Inflammatory macrophage treated with lipopolysaccharide for 1 hour (primary cell): ENCODE measurements around the gene SEPTIN10.
"Not testable (repeated sequence)": the region's sequence is repeated elsewhere in the genome, so short reads cannot be mapped to it uniquely, and the experiment has no call there.

Source experiments
- DNase-seq, 2 donors: peaks; one replicate each; pipeline ENCODE4 v3.0.0-alpha.2; 2020 to 2022

Gene SEPTIN10

DNA sequence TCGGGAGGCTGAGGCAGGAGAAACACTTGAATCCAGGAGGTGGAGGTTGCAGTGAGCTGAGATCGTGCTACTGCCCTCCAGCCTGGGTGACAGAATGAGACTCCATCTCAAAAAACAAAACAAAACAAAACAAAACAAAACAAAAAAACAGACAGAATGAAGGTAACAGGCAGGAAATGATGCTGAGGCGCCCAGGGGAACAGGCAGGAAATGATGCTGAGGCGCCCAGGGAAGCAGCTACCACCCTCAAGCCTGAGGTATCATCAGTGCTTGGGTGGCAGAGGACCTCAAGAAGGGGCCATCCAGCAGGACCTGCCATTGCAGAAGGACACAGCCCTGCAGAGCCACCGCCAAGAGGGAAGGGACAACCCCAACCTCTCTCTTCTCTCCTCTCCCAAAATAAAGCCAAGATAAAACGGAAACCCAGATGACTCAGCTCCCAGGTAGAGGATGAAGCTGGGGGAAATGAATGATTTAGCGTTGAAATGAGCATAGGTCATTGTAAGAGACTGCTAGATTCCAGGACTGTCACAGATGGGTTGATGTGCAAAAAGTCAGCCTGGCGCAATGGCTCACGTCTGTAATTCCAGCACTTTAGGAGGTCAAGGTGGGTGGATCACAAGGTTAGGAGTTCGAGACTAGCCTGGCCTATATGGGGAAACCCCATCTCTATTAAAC, 19.7 kb upstream of the SEPTIN10 start:
- no peak for DNase-seq

DNA sequence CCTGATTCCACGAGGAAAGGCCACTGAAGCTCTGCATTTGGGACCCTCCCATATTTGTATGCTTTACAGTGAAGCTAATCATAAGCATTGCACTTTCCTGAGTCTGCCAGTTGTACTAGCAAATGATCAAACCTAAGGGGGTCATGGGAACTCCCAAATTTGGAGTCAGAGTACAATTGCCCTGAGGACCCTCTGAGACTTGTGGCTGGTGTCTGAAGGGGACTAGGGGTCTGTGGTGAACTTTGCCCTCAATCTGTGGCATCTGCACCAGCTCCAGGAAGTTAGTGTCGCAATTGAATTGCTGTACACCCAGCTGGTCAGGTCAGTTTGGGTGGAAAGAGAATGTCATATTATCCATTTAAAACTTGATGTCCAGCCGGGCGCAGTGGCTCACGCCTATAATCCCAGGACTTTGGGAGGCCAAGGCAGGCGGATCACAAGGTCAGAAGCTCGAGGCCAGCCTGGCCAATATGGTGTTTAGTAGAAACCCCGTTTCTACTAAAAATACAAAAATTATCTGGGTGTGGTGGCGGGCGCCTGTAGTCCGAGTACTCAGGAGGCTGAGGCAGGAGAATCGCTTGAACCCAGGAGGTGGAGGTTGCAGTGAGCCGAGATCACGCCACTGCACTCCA, 18.5 kb upstream of the SEPTIN10 start:
- DNase-seq = no peak

DNA sequence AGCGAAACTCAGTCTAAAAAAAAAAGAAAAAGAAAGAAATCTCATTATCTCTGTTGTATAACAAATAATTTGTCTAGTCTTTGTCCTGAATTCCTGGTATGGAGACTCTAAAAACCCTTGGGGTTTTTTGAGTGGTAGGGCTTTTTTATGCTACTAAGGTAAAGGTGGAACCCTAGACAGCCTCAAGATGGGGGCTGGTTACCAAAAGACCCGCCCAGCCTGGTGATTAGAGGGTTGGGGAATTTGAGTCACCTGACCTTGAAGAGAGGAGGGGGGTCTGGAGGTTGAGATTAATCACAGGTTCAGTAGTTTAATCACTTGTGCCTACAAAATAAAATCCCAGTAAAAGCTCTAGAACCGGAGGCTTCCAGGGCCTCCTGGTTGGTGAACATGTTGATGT, 18.0 kb upstream of the SEPTIN10 start:
- DNase-seq = no peak

DNA sequence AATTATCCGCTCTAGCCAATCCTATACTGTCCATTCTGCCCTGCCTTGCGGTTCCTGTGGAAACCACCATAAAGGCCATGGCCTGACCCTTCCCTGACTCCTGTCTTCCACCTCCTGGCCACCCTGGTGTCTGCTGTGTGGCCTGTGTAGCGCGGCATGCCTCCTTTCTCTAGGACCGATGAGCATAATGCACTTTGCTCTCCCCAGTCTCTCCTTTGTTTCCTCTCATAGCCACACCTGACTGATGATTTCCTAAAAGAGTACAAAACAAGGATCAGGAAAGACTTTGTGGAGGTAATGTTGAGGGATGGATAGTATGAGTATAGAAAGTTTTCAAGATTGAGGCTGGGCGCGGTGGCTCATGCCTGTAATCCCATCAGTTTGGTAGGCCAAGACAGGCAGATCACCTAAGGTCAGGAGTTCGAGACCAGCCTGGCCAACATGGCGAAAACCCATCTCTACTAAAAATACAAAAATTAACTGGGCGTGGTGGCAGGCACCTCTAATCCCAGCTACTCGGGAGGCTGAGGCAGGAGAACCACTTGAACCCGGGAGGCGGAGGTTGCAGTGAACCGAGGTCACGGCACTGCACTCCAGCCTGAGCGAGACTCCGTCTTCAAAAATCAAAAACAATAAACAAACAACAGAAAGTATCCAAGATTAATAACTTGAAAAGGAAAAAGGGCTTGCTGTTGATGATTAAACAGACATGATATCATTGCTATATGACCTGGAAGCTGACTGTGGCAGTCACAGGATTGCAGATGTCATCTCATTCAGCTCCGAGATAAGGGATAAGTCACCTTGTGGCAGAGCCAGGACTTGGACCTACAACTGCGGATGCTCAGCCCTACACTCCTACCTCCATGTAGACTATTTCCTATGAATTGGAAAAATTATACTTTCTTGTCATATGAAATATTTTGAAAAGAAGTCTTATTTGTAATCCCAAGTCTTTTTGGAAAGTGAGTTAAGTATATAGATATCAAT, 17.0 kb upstream of the SEPTIN10 start:
- DNase-seq = no peak

DNA sequence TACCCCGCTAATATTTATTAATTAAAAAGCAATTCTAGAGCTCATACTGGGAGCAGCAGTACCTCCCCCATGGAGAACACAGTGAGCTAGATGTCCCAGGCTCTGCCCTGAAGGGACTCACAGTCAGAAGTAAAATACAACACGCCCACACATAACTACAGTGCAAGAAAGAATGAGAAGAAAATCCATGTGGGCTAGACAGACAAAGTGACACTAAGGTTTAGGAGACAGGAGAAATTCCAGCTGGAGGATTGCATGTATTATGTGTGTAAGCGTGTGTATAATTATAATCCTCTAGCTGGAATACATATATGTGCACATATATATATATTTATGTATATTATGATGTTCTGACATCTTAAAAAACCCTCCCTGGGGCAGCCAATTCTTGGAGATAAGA, 16.1 kb upstream of the SEPTIN10 start:
- DNase-seq = peak in 1 of 2 donors; percentile 29

DNA sequence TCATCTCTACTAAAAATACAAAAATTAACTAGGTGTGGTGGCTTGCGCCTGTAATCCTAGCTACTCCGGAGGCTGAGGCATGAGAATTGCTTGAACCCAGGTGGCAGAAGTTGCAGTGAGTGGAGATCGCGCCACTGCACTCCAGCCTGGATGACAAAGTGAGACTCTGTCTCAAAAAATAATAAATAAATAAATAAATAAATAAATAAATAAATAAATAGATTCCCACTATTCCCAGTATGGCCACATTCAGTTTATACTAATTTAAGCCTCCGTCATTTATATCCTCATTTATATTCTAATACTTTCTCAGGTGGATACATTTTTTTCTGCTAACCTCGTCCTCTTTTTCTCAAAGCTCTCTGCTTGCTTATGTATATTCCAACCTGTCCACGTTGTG, 14.6 kb upstream of the SEPTIN10 start:
- not testable (repeated sequence) for DNase-seq

DNA sequence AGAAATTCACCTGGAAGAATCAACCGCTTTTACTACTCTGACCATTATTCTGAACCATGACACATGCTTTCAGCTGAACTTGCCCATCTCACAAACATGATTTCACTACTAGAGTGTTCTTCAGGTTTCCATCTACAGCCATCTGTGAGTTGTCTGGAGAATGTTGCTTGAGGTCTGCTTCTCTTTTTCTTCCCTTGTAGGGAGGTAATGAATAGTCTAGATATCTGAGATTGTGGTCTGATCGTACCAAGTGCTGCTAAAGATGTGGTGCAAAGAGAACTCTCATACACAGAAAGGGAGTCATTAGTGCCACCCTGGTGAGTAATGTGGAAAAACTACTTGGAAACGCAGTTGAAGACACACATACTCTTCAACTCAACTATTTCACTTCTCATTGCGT, 10.6 kb upstream of the SEPTIN10 start:
- DNase-seq = no peak

DNA sequence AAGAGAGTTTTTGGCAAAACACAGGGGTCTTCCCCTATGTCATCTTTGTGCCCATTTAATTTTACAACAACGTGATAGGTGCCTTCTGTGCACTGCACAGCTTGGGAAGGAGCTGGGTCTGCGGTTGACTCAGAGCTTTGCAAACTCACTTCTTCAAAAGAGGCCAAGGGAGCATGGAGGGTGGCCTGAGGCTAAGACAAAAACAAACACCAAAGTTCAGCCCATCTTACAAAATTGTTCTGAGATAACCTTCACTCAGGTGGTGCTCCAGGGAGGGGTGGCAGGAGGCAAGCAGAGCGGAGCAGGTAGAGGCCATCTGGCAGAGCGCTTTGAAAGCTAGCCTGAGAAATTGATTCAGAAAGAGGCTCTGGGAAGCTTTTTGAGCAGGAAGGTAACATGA, 10.2 kb upstream of the SEPTIN10 start:
- no peak for DNase-seq

DNA sequence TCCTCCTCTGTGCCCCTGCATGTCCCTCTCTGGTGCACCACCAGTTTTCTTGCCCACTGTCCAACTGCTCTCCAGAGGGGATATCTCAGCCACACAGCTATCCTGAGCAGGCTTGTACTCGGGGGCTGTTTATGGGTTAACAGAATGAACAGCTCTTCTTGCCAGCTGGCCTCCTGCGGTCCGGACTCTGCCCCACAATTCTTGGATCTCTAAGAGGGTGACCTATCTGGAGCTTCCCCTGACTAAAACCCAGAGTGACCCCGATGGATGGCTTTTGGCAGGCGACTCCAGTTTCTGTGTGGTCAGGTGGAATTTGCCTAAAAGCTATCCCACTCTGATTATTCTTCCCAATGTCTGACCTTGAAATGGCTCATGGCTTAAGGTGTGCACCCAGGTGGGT, 9.5 kb upstream of the SEPTIN10 start:
- DNase-seq = no peak

DNA sequence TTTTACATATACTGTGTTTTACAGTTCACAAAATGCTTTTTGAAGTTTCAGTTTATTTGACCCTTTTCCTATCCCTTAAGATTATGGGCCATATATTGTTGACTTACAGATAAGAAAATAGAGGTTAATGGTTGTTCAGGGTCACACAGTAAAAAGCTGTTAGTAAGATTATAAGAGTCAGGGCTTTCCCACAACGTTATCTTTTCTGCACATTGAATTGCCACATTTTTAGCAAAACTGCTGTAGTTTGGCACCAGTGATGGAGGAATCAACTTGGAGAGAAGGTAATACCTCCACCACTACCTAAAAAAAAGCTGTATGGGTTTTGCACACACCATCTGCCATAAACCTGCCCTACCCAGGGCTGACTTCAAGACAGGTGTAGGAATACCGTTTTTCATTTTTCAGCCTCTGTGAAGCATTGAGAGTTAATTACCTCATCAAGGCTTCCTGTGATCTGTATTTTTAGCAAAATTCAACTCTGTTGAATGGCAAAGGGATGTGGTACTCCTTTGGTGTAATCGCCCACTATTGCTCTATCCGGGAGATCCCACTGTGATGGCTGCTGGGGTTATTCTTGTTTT, 5.4 kb upstream of the SEPTIN10 start:
- DNase-seq = no peak

DNA sequence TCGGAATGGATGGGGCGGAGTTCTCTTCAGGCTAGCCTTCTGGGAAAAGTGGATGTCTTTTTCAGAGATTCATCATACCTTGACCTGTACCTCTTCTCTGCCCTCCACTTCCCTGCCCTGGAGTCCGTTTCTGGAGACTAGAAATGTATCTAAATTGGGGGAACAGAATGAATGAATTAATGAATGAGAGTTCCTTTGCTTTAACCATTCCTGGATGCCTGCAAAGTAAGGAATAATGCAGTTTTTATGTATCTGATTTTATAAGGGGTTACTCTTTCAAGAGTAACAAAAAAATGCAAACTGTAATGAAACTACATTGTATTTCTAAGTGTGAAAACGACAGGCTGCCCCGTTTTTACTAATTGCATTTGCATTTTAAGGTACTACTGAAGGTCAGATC, 2.4 kb upstream of the SEPTIN10 start:
- no peak for DNase-seq

DNA sequence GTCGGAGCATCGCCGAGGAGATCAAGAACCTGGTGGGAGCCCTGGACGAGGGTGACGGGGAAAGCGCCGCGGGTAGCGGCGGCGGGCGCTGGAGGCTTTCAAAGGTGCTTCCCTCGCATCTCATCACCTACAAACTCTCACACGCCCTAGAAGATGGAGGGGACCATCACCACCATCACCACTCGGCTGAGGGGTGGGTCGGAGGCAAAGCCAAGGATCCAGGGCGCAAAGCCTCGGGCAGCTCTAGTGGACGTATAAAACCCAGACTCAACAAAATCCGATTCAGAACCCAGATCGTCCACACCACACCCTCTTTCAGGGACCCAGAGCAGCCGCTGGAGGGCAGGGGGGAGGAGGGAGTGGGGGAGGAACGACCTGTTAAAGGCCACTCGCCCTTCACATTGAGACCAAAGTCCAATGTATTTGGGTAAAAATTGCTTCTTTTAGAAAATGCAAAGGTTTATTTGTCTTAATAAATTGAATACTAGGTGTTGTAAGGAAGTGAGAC, 1.9 kb upstream of the SEPTIN10 start:
- DNase-seq = no peak

DNA sequence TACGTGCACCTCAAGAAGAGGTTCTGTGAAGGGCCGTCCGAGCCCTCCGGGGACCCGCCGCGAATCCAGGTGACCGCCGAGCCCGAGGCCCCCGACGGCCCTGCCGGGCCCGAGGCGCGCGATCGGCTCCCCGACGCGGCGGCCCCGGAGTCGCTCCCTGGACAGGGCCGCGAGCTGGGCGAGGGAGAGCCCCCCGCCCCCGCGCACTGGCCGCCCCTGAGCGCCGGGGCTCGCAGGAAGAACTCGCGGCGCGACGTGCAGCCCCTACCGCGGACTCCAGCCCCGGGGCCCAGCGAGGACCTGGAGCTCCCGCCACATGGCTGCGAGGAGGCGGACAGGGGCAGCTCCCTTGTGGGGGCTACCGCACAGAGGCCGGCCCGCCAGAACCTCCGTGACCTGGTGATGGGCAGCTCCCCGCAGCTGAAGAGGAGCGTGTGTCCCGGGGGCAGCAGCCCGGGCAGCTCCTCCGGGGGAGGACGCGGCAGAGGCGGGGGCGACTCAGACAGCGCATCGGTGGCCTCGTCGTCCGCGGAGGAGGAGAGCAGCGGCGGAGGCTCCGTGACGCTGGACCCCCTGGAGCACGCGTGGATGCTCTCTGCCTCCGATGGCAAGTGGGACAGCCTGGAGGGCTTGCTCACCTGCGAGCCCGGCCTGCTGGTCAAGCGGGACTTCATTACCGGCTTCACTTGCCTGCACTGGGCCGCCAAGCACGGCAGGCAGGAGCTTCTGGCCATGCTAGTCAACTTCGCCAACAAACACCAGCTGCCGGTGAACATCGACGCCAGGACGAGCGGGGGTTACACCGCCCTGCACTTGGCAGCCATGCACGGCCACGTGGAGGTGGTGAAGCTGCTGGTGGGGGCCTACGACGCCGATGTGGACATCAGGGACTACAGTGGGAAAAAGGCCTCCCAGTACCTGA, 1.2 kb upstream of the SEPTIN10 start:
- no peak for DNase-seq

DNA sequence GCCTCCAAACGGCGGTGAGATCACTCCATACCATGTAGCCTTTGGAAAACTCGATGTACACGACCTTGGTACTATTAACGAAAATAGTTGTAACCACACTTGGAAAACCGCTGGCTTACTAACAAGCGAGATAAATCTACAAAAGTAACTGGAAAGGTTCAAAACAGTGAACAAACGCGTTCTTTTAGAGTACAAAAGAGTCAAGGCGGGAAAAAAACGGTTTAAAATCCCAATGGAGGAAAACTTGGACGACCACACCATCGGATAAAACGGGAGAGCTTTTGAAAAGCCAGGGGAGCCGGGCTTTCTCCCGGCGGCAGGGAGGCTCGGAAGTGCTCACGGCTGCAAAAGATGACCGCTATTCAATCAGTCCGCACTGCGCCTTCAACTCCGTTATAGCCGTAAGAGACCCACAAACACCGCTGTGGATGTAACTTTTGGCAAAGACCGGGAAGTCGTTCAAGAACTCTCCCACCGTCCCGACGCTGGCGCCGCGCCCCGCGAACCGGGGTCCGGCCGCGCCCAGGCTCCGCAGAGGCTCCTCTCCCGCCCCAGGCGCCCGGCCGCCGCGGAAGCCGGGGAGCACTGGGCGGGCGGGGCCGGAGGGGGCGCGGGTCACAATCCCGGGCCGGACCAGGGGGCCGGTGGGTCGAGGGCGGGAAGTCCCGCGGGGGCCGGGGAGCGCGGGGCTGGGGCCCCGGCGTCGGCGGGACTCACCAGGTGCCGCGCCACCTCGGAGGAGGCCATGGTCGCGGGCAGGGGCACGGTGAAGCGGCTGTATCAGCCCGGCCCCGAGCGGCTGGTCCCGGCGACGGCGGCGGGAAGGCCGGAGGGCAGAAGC, 465 bp downstream of the SEPTIN10 start:
- DNase-seq = peak; percentile 39 to 47

DNA sequence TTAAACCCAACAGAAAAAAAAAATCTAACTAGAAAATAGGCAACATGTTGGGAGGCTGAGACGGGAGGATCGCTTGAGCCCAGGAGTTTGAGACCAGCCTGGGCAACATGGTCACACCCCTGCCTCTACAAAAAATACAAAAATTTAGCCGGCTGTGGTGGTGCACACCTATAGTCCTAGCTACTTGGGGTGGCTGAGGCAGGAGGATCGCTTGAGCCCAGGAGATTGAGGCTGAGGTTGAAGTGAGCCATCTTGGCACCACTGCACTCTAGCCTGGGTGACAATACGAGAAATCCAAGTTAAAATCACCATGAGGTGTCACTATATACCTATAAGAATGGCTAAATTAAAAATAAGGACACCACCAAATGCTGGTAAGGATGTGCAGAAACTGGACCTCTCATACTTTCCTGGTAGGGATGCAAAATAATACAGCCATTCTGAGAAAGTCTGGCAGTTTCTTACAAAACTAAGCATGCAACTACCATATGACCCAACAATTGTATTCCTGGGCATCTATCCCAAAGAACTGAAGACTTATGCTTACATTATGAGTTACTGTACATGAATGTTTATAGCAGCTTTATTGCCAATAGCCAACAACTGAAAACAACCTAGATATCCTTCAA, 2.2 kb downstream of the SEPTIN10 start:
- no peak for DNase-seq

DNA sequence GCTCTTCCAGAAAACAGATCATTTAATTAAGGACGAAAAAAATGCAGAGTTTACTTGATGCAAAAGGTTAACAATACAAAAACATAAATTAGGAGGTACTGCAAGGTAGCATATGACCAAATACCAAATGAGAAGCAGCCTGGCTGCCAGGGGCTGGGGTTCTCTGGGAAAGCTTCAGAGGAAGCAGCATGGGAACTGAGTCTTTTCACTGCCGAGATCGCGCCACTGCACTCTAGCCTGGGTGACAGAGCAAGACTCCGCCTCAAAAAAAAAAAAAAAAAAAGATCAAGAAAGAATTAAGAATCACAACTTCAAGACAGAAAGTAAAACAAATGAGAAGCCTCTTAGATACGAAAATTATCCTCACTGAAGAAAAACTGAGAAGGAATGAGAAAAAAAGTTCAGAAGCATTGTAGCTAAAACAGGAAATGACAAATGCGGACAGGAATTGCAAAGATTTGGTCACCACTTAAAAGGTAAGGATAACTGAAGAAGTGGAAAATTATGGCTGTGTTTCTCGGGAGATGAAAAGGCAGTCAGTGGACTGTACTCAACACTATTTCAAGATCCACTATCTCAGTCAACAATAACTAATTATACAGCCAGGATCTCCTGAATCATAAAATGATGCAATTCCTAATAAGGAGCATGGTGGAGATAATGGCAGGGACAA, 4.3 kb downstream of the SEPTIN10 start:
- no peak for DNase-seq

DNA sequence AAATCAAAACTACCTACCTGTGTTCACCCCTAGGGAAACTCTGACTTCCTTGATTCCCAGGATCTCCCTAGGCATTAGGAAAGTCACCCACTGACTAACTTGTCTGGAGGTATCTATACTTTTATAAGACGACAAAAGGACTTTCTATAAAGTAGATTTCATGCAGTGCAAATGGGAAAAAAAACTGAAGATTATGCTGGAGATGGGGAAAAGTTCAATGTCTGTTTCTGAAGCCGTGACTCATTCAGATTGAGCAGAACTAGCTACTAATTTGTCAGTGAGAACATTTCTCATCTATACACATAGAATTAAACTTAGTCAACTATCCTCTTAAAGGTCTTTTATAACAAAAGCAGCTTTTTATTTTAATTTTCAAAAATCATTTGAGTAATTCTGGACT, 6.0 kb downstream of the SEPTIN10 start:
- no peak for DNase-seq

DNA sequence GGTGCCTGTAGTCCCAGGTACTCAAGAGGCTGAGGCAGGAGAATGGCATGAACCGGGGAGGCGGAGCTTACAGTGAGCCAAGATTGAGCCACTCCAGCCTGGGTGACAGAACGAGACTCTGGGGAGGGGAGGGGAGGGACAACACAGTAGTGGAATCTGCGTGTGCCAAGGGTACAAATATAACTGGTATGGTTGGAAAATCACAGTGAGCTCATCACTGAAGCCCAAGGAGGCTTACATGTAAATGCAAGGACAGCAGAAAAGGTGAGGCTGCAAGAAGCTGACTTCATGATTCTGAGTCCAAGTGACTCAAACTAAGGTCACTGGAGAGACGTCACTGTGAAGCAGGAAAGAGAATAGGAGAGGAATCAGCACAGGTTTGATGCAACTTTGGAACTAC, 9.2 kb downstream of the SEPTIN10 start:
- DNase-seq = no peak

DNA sequence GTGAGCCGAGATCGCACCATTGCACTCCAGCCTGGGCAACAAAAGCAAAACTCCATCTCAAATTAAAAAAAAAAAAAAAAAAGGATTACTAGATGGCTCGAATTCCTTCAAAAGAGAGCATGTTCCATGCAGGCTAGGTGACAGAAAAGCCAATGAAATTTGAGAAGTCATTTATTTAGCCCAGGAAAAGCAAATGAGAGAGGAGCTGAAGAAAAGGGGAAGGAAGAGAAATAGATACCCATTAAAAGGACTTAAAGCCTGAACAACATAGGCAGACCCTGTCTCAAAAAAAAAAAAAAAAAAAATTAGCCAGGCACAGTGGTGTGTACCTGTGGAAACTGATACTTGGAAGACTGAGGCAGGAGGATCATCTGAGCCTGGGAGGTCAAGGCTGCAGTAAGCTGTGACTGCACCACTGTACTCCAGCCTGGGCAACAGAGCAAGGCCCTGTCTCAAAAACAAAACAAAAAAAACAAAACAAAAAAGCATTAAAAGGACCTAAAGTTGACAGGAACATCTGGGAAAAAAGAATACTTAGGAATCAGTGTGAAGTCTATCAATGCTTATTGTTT, 11.1 kb downstream of the SEPTIN10 start:
- no peak for DNase-seq

DNA sequence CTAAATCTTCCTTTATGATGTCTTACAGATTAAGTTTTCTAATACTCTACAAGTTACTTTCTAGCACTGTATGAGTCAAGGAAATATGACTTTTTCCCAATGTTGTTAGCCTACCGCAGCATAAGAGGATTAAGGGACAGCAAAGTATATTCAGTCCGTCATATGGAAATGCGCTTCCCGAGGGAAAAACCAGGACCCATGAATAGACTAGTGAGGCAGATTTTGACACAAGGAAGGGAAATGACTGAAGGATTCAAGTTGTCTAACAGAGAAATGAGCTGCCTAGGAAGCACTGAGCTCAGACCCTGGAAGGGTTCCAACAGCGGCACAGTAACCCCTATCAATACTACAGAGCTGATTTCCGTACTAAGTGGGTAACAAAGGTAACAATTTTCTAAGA, 12.0 kb downstream of the SEPTIN10 start:
- DNase-seq = no peak
